HG03135 (cell line): Measurements from ENCODE around the gene EGFR.

ENCODE experiments used
- ATAC-seq: cut with Tn5 transposase; IDR thresholded peaks from one replicate; pipeline ENCODE4 v1.9.1; 2021; ENCODE audit warnings: mild to moderate bottlenecking, moderate library complexity; ENCODE audit not compliant: unreplicated experiment

The EGFR gene

GRCh38 chr7:55206235-55207029 lies 187.6 kb downstream of the EGFR start:
- ATAC-seq: no peak

DNA sequence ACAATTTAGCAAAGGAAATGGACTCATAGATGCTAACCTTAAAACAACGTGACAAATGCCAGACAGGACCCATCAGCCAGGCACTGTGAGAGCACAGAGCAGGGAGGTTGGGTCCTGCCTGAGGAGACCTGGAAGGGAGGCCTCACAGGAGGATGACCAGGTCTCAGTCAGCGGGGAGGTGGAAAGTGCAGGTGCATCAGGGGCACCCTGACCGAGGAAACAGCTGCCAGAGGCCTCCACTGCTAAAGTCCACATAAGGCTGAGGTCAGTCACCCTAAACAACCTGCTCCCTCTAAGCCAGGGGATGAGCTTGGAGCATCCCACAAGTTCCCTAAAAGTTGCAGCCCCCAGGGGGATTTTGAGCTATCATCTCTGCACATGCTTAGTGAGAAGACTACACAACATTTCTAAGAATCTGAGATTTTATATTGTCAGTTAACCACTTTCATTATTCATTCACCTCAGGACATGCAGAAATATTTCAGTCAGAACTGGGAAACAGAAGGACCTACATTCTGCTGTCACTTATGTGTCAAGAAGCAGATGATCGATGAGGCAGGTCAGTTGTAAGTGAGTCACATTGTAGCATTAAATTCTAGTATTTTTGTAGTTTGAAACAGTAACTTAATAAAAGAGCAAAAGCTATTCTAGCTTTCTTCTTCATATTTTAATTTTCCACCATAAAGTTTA lies 188.8 kb downstream of the EGFR start:
- ATAC-seq: no peak

DNA sequence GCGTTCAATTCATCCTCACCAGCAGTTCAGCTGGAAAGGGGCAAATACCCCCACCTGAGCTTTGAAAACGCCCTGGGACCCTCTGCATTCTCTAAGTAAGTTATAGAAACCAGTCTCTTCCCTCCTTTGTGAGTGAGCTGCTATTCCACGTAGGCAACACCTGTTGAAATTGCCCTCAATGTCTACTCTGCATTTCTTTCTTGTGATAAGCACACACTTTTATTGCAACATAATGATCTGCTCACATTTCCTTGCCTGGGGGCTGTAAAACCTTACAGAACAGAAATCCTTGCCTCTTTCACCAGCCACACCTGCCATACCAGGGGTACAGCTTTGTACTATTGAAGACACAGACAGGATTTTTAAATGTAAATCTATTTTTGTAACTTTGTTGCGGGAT lies 190.5 kb downstream of the EGFR start:
- no peak for ATAC-seq

DNA sequence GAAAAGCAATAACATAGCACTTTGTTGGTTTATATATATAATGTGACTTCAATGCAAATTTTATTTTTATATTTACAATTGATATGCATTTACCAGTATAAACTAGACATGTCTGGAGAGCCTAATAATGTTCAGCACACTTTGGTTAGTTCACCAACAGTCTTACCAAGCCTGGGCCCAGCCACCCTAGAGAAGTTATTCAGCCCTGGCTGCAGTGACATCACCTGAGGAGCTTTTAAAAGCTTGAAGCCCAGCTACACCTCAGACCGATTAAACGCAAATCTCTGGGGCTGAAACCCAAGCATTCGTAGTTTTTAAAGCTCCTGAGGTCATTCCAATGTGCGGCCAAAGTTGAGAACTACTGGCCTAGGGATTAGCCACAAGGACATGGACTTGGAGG lies 191.4 kb downstream of the EGFR start:
- ATAC-seq: no peak

GRCh38 chr7:55210716-55211115 lies 191.9 kb downstream of the EGFR start:
- ATAC-seq: no peak

GRCh38 chr7:55211726-55212125 lies 192.9 kb downstream of the EGFR start:
- ATAC-seq: no peak

DNA sequence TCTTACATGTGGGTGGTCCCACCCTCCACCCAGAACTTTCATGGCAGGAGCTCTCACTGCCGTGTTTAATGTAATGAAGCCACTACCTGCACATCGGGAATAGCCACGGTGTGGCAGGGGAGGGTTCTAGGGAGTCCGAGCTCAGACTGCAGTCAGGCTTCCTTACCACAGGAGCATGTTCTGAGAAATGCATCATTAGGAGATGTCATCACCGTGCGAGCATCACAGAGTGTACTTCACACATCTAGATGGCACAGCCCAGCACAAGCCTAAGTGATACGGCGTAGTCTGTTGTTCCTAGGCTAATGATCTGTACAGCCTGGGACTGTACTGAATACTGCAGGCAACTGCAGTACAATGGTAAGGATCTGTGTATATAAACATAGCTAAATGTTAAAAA lies 193.4 kb downstream of the EGFR start:
- no peak for ATAC-seq

DNA sequence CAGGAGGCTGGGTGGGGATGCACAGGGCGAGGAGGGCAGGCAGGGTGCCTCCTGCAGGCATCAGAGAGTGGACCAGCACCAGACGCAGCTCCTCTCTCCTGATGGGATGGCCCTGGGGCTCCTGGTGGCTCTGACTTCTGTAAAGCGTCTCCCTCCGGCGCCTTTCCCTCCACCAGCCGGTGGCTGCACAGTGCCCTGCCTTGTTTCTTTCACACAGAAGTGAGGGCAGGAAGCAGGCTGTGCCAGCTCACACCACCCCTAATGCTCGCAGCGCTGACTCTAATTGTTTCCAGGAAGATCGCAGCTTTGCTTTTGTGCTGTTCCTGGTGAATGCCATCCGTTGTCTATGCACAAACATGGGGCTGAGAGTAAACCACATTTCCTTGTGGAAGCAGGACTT lies 194.0 kb downstream of the EGFR start:
- ATAC-seq: no peak

GRCh38 chr7:55214707-55215106 lies 195.9 kb downstream of the EGFR start:
- ATAC-seq: no peak

- ATAC-seq: no peak
Measured at GRCh38 chr7:55223023-55223422, 204.2 kb downstream of the EGFR start.

DNA sequence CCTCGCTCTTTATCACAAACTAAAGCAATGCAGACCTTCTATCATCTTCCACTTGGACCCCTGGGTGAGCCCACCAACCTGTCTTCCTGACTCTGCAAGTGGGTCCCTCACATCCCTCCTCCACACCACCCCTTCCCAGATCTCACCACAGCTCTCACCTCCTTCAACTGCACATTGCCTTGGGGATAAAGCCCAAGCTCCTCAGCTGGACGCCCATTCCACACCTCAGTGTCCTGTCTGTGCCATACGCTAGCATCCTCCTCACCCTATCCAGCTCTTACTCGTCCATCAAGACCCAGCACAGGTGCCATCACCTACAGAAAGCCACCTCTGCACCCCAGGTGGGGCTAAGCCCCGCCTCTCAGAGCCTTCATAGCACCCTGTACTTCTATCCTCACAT lies 205.3 kb downstream of the EGFR start:
- no peak for ATAC-seq

DNA sequence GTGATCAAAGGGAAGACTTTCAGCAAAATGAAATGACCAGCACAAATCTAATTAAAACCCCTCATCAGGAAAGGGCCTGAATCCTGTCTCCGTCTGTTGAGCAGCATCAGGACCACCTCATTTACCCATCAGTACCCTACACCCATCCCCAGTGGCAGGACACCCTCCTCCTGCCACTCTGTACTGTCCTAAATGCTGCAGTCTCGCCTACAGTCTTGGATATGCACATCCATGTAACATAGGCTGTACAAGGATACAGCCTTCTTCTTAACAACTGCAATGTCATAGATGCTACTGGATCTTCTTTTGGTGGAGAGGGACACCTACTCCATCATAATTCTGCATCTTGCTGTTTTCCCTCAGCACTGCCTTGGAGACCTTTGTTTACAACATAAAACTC lies 206.0 kb downstream of the EGFR start:
- ATAC-seq: no peak

- ATAC-seq: no peak
Measured at GRCh38 chr7:55230014-55230413, 211.2 kb downstream of the EGFR start.

DNA sequence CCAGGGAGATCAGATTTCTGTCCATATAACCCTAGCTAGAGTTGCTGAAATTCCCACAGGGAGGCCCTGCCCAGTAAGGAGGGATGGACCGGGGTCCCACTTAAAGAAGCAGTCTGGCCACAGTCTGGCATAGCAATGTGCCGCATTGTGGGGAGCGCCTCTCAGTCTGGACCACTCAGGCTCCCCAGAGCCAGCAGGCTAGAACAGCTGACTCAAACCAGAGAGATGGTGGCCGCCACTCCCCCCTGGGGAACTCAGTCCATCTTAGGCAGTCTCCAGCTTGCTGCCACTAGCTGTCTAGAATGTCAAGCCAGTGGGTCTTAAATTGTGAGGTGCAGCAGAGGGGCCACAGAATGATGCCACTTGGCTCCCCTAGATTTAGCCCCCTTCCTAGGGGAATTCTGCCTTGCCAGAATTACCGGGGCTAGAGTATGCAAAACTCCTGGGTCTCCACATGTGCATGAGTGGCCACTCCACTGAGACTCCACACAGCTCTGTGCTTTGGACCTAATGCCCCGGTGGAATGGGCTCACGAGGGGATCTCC lies 213.0 kb downstream of the EGFR start:
- ATAC-seq: no peak

DNA sequence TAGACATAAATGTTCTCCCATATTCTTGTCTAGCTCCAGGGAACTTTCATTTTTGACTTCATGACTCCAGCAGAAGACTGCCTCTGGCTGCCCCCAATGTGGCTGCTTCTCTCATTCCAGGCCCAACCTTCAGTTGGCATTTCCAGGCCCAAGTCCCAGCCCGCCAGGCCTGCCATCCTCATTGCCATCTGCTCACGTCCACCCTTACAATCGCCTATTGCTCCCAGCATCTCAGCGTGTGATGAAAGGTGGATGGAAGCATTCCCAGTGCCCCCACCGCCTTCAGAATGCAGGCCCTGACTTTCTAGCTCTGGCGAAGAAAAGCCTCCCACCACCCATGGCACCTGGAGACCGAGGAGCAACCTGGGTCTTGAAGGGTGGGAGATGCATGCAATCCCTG lies 214.2 kb downstream of the EGFR start:
- no peak for ATAC-seq

GRCh38 chr7:55234408-55234807 lies 215.6 kb downstream of the EGFR start:
- ATAC-seq: no peak

DNA sequence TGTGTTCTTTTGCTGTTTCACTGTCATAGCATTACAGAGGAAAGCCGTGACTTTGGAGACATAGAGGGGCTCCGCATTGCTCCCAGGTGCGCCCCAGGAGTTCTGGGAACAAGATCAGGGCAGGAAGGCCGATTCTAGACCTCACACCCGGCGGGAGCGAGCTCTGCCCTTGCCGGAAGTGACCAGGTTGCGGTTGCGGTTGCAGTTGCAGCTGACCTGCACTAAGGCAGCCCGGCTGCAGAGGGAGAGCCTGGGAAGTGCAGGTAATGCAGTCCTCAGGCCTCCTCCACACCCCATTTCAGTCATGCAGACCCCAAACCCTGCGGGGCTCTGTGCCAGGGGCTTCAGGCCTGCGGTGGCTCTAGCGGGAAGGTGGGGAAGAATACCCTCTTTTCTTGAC lies 216.3 kb downstream of the EGFR start:
- ATAC-seq: no peak

DNA sequence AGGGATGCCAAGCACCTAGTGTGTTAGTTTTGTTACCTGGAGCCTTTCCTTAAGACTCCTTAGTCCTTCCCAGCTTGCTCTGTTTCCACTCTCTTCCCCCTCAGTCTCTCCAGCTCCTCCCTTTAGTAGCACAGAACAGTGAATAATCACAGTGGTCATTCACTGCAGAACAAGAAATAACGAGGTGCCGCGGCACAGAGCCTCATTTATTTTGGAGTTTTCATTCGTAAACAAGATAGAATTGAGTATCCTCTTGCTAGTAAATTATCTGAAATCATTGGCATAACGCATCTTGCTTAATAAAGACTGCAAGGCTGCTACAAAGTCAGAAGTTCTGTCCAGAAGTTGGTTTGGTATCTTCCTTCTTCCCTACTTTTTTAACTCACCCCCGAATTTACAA lies 217.0 kb downstream of the EGFR start:
- no peak for ATAC-seq

DNA sequence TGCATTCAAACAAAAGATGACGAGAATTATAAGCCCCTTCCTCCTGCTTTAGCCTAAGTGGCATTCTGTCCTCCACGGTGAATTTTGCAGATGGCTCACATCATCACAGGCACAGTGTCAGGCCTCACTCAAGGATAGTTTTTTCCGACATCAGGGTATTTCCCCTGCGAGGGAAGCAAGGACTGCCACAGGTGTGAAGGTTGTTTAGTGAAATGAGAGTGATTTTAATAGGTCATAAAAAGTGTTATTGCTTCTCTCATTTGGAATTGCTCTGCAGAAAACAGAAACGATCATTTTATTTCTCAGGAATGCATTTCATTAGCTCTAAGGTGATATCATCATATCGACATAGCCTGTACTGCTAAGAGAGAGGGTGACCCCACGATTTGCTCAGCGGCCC lies 217.7 kb downstream of the EGFR start:
- no peak for ATAC-seq

- ATAC-seq: no peak
Measured at GRCh38 chr7:55237156-55237893, 218.5 kb downstream of the EGFR start.

DNA sequence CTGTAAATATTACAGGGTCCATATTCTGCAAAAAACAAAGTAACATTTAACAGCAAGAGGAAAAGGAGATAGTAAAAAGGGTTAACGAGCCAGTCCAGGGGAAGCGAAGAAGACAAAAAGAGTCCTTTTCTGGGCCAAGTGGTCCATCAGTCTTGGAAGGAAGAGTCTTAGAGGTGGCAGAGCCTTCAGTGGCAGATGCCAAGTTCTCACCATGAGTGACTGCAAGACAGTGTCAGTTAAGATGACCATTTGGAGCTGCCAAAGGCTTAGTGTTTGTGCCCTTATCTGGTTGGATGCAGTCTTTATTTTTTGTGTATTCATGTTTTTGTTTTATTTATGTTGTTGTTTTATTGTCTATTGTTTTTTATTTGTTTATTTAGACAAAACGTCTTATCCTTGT lies 220.6 kb downstream of the EGFR start:
- no peak for ATAC-seq
